ENCODE results near the gene TBX3.

Gene TBX3

DNA sequence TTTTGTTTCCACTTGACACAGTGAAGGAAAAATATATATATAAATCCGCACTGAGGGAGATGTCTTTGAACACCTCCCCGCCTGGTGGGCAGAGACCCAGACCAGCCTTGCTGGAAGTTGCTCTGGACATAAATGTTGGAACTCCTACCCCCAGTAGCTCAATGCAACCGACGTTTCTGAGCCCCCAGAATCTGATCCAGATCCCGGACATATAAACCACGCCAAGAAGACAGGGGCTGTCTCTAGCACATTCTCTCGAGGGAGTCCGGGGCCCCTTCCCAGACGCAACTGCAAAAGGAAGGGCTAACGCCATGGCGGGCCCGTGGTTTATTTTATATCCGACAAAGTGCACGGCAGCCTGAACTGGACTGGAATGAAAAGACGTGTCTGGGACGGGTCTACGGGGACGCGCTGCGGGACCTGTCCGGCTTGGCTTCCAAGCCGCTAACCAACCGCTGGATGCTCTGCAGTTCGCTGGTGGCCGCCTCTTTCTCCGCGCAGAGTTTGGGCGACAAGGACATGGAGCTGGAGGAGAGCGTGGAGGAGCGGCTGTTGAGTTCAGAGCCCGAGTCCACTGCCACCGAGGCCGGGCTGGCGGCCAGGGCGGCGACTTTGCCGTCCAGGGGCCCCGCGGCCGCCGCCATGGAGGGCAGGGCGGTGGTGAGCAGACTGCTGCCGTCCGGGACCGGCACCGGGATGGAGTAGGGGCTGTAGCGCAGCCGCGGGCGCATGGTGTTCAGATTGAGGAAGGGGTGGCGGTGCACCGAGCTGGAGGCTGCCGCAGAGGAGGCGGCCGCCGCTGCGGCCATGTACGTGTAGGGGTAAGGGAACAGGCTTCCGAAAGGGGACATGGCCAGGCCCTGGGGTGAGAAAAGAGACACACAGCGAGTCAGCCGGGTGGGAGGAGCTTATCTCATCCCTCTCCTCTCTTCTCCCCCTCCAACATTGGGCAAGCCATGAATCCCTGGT, 12.2 kb downstream of the TBX3 start:
- no peaks in the 10 kb centered on the region for H3F3A ChIP-seq (ENCODE audit: insufficient read depth, low read length)
- no peak overlapping the region for H2AFZ ChIP-seq (ENCODE audit: low read length)
- no peak overlapping the region for H3K9ac ChIP-seq (ENCODE audit: low read length)
- H3K36me3 ChIP-seq (ENCODE audit: insufficient read depth, low read length): no peaks in the 10 kb centered on the region
- H4K20me1 ChIP-seq (ENCODE audit: insufficient read depth, low read length): no peaks in the 10 kb centered on the region
- no peaks in the 10 kb centered on the region for H3K9me2 ChIP-seq (ENCODE audit: low read depth, low read length)
- no peak overlapping the region for H3K4me3 ChIP-seq (ENCODE audit: low read depth, low read length, poor library complexity, severe bottlenecking)
- H3K9me3 ChIP-seq (ENCODE audit: low read length): no peaks in the 10 kb centered on the region
- H3K27me3 ChIP-seq (ENCODE audit: insufficient read depth, low read length): no peaks in the 10 kb centered on the region; the same call in 1 of the 2 replicates
- H3K27ac ChIP-seq (ENCODE audit: low read depth, low read length, poor library complexity, severe bottlenecking): no peak overlapping the region
- no peak overlapping the region for H3K4me2 ChIP-seq (ENCODE audit: low read length)
- TF ChIP-seq EZH2 (IDR thresholded peaks at IDR 0.05; ENCODE audit: borderline replicate concordance, low read length): no peak
- TF ChIP-seq CTCF (IDR thresholded peaks at IDR 0.05; ENCODE audit: low read length): no peak
- no peaks in the 10 kb centered on the region for H3K79me2 ChIP-seq (ENCODE audit: insufficient read depth, low read length)
- no peaks in the 10 kb centered on the region for H3K4me1 ChIP-seq (ENCODE audit: insufficient read depth, low read length, severe bottlenecking)

DNA sequence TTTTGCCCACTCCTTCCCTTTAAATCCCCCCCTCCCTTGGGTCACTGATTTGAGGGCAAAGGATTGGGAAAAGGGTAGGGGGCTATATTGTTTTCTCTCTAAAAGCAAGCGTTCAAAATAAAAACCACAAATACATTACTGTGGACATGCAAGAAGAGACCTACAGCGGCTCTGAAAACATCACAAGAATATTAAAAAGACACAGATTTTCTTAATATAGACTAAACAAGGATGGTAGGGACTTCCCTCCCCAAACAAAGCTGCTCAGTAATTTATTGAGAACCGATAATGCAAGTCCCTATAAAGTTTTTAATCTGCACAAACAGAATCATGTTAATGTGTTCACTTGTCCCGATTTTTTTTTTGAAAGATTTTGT, 12.9 kb downstream of the TBX3 start:
- Histone ChIP-seq H3K4me3 (ENCODE audit: low read depth, low read length, poor library complexity, severe bottlenecking) (no peak overlapping the region), H3K9ac (ENCODE audit: low read length) (no peak overlapping the region), H3K4me1 (ENCODE audit: insufficient read depth, low read length, severe bottlenecking) (no peaks in the 10 kb centered on the region), H4K20me1 (ENCODE audit: insufficient read depth, low read length) (no peaks in the 10 kb centered on the region), H3K79me2 (ENCODE audit: insufficient read depth, low read length) (no peaks in the 10 kb centered on the region), H2AFZ (ENCODE audit: low read length) (no peak overlapping the region), H3K27me3 (ENCODE audit: insufficient read depth, low read length) (no peaks in the 10 kb centered on the region; the same call in 1 of the 2 replicates), H3K9me2 (ENCODE audit: low read depth, low read length) (no peaks in the 10 kb centered on the region), H3F3A (ENCODE audit: insufficient read depth, low read length) (no peaks in the 10 kb centered on the region), H3K36me3 (ENCODE audit: insufficient read depth, low read length) (no peaks in the 10 kb centered on the region), H3K9me3 (ENCODE audit: low read length) (no peaks in the 10 kb centered on the region), H3K27ac (ENCODE audit: low read depth, low read length, poor library complexity, severe bottlenecking) (no peak overlapping the region), H3K4me2 (ENCODE audit: low read length) (no peak overlapping the region)
- TF ChIP-seq CTCF (IDR thresholded peaks at IDR 0.05; ENCODE audit: low read length): no peak
- no peak for TF ChIP-seq EZH2 (IDR thresholded peaks at IDR 0.05; ENCODE audit: borderline replicate concordance, low read length)

- H3K4me2 ChIP-seq (ENCODE audit: low read length): no peak overlapping the region
- H3K4me3 ChIP-seq (ENCODE audit: low read depth, low read length, poor library complexity, severe bottlenecking): no peak overlapping the region
- H3K9ac ChIP-seq (ENCODE audit: low read length): no peak overlapping the region
Observed at GRCh38 chr12:114670291-114670980, 13.5 kb downstream of the TBX3 start.

More at GRCh38 chr12:114670291-114670980, 13.5 kb downstream of the TBX3 start:
- Histone ChIP-seq H3K4me1 (ENCODE audit: insufficient read depth, low read length, severe bottlenecking) (no peaks in the 10 kb centered on the region), H3K27me3 (ENCODE audit: insufficient read depth, low read length) (no peaks in the 10 kb centered on the region; the same call in 1 of the 2 replicates), H3F3A (ENCODE audit: insufficient read depth, low read length) (no peaks in the 10 kb centered on the region), H4K20me1 (ENCODE audit: insufficient read depth, low read length) (no peaks in the 10 kb centered on the region), H3K9me3 (ENCODE audit: low read length) (no peaks in the 10 kb centered on the region), H2AFZ (ENCODE audit: low read length) (no peak overlapping the region), H3K9me2 (ENCODE audit: low read depth, low read length) (no peaks in the 10 kb centered on the region), H3K79me2 (ENCODE audit: insufficient read depth, low read length) (no peaks in the 10 kb centered on the region), H3K36me3 (ENCODE audit: insufficient read depth, low read length) (no peaks in the 10 kb centered on the region), H3K27ac (ENCODE audit: low read depth, low read length, poor library complexity, severe bottlenecking) (no peak overlapping the region)
- TF ChIP-seq EZH2 (IDR thresholded peaks at IDR 0.05; ENCODE audit: borderline replicate concordance, low read length): no peak
- no peak for TF ChIP-seq CTCF (IDR thresholded peaks at IDR 0.05; ENCODE audit: low read length)
